Right hindlimb (tissue), 1 donor: ENCODE results near the gene ITSN1.
"Not testable (repeated sequence)": the region's sequence is repeated elsewhere in the genome, so short reads cannot be mapped to it uniquely, and the experiment has no call there.

Experiments
- DNase-seq: peaks from one replicate; pipeline ENCODE4 v3.0.0-alpha.2; 2018

The ITSN1 gene

GRCh38 chr21:33775100-33775828, 133.0 kb downstream of the ITSN1 start:
- no peak for DNase-seq

- no peak for DNase-seq
Measured at GRCh38 chr21:33780631-33781030, 138.3 kb downstream of the ITSN1 start.

- DNase-seq = no peak
Measured at GRCh38 chr21:33781121-33781520, 138.8 kb downstream of the ITSN1 start.

- no peak for DNase-seq
Measured at GRCh38 chr21:33783187-33783979, 141.1 kb downstream of the ITSN1 start.

- DNase-seq = no peak
Measured at GRCh38 chr21:33787431-33787830, 145.1 kb downstream of the ITSN1 start.

- not testable (repeated sequence) for DNase-seq
Measured at GRCh38 chr21:33788438-33788837, 146.1 kb downstream of the ITSN1 start.

GRCh38 chr21:33789697-33790096, 147.4 kb downstream of the ITSN1 start:
- no peak for DNase-seq

- no peak for DNase-seq
Measured at GRCh38 chr21:33791073-33791472, 148.8 kb downstream of the ITSN1 start.

- no peak for DNase-seq
Measured at GRCh38 chr21:33794596-33794995, 152.3 kb downstream of the ITSN1 start.

- no peak for DNase-seq
Measured at GRCh38 chr21:33797565-33797964, 155.3 kb downstream of the ITSN1 start.

- DNase-seq = no peak
Measured at GRCh38 chr21:33799378-33800090, 157.2 kb downstream of the ITSN1 start.

GRCh38 chr21:33800753-33801423, 158.6 kb downstream of the ITSN1 start:
- no peak for DNase-seq

- no peak for DNase-seq
Measured at GRCh38 chr21:33801424-33802405, 159.4 kb downstream of the ITSN1 start.

- no peak for DNase-seq
Measured at GRCh38 chr21:33802481-33802880, 160.2 kb downstream of the ITSN1 start.

GRCh38 chr21:33808715-33809367, 166.5 kb downstream of the ITSN1 start:
- DNase-seq = no peak

- DNase-seq = no peak
Measured at GRCh38 chr21:33810766-33811165, 168.5 kb downstream of the ITSN1 start.

GRCh38 chr21:33811167-33812010, 169.1 kb downstream of the ITSN1 start:
- DNase-seq = no peak

GRCh38 chr21:33813832-33814365, 171.6 kb downstream of the ITSN1 start:
- DNase-seq = no peak

GRCh38 chr21:33815143-33815707, 172.9 kb downstream of the ITSN1 start:
- DNase-seq = no peak

GRCh38 chr21:33816174-33816573, 173.9 kb downstream of the ITSN1 start:
- DNase-seq = no peak
